Ishikawa (cell line): ENCODE results near the gene PER1.
A peak's percentile ranks its signal among the peaks of the same experiment; 100 is the strongest.

Experiments used
- CEBPB ChIP-seq: IDR thresholded peaks from 2 replicates; pipeline ENCODE4 v1.6.1; 2012
- CREB1 ChIP-seq: IDR thresholded peaks from 2 replicates; pipeline ENCODE4 v1.6.1; 2012; ENCODE audit warnings: low read depth
- EGR1 ChIP-seq: IDR thresholded peaks from 2 replicates; pipeline ENCODE4 v1.6.1; 2012
- EP300 ChIP-seq: IDR thresholded peaks from 2 replicates; pipeline ENCODE4 v1.6.1; 2012; ENCODE audit warnings: borderline replicate concordance
- FOXM1 ChIP-seq: IDR thresholded peaks from 2 replicates; pipeline ENCODE4 v1.6.1; 2012; ENCODE audit warnings: low read depth, borderline replicate concordance
- MAX ChIP-seq: IDR thresholded peaks from 2 replicates; pipeline ENCODE4 v1.6.1; 2012
- NFIC ChIP-seq: IDR thresholded peaks from 2 replicates; pipeline ENCODE4 v1.6.1; 2012
- RAD21 ChIP-seq: IDR thresholded peaks from 2 replicates; pipeline ENCODE4 v1.6.1; 2012; ENCODE audit warnings: low read depth
- REST ChIP-seq: IDR thresholded peaks from 2 replicates; pipeline ENCODE4 v1.6.1; 2012; ENCODE audit warnings: low read depth, mild to moderate bottlenecking
- TAF1 ChIP-seq: IDR thresholded peaks from 2 replicates; pipeline ENCODE4 v1.6.1; 2012; ENCODE audit warnings: low read depth, mild to moderate bottlenecking
- TCF12 ChIP-seq: IDR thresholded peaks from 2 replicates; pipeline ENCODE4 v1.6.1; 2012; ENCODE audit warnings: low read depth
- TEAD4 ChIP-seq: IDR thresholded peaks from 2 replicates; pipeline ENCODE4 v1.6.1; 2012
- USF1 ChIP-seq: IDR thresholded peaks from 2 replicates; pipeline ENCODE4 v1.6.1; 2012
- YY1 ChIP-seq: IDR thresholded peaks from 2 replicates; pipeline ENCODE4 v1.6.1; 2012; ENCODE audit warnings: low read depth
- ZBTB7A ChIP-seq: IDR thresholded peaks from 2 replicates; pipeline ENCODE4 v1.6.1; 2012; ENCODE audit warnings: low read depth

PER1 gene

GRCh38 chr17:8117367-8117979, 34.7 kb downstream of the PER1 start:
- TF ChIP-seq REST (no peak), RAD21 (no peak), EGR1 (no peak), MAX (no peak), YY1 (no peak), CREB1 (no peak), FOXM1 (no peak), NFIC (no peak), TAF1 (no peak), USF1 (no peak), TCF12 (no peak), TEAD4 (no peak), CEBPB (no peak), EP300 (no peak), ZBTB7A (no peak)

GRCh38 chr17:8116776-8117175, 35.4 kb downstream of the PER1 start:
- TF ChIP-seq REST, result no peak
- no peak for TF ChIP-seq FOXM1
- TF ChIP-seq NFIC, result no peak
- TF ChIP-seq ZBTB7A, result no peak
- TF ChIP-seq EP300, result no peak
- TF ChIP-seq CREB1, result no peak
- TF ChIP-seq TAF1, result no peak
- no peak for TF ChIP-seq CEBPB
- no peak for TF ChIP-seq TEAD4
- no peak for TF ChIP-seq EGR1
- no peak for TF ChIP-seq RAD21
- no peak for TF ChIP-seq MAX
- no peak for TF ChIP-seq TCF12
- no peak for TF ChIP-seq USF1
- TF ChIP-seq YY1, result no peak

GRCh38 chr17:8110907-8111306, 41.3 kb downstream of the PER1 start:
- TF ChIP-seq EP300, result no peak
- TF ChIP-seq EGR1, result no peak
- TF ChIP-seq CREB1, result no peak
- no peak for TF ChIP-seq NFIC
- TF ChIP-seq TEAD4, result no peak
- no peak for TF ChIP-seq ZBTB7A
- TF ChIP-seq CEBPB, result no peak

DNA sequence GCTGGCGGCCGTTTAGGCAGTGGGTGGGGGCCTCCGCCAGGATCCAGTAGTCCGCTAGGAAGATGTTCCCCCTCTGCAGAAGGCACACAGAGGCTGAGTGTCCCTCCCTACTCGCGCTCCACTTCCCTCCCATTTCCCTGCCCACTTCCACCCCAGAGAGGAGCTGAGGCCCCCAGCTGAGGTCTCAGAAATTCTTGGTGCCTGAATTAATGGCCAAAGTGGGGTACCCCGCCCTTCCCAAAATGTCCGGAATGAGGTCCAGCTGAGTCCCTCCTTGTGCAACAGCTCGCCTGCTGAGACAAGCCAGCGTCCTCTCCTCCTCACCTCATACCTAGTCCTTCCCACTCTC, 41.8 kb downstream of the PER1 start:
- TF ChIP-seq ZBTB7A (peak; percentile 16; the same call in 1 of the 2 replicates), EP300 (no peak)

GRCh38 chr17:8109661-8110455, 42.3 kb downstream of the PER1 start:
- TF ChIP-seq TEAD4 (no peak), RAD21 (peak; percentile 75), MAX (peak; percentile 75), NFIC (peak; percentile 66), ZBTB7A (peak; percentile 79), TAF1 (no peak), USF1 (peak; percentile 90), TCF12 (0 out of 2 replicates have a peak, but pooled peaks have one; percentile 44), EP300 (no peak)
